Measurements from ENCODE around the gene MYCBPAP.
A peak's percentile ranks its signal among the peaks of the same experiment; 100 is the strongest.
"Not testable (repeated sequence)": the region's sequence is repeated elsewhere in the genome, so short reads cannot be mapped to it uniquely, and the experiment has no call there.

The MYCBPAP gene

GRCh38 chr17:50472761-50473161 is 35.5 kb upstream of the MYCBPAP start:
- not testable (repeated sequence) for DNase-seq

- no peak for DNase-seq
These were observed 34.3 kb upstream of the MYCBPAP start for GRCh38 chr17:50473901-50474300.

GRCh38 chr17:50474523-50474922 is 33.7 kb upstream of the MYCBPAP start:
- no peak for DNase-seq

GRCh38 chr17:50475362-50475761 is 32.9 kb upstream of the MYCBPAP start:
- DNase-seq, result no peak

GRCh38 chr17:50475775-50476544 is 32.3 kb upstream of the MYCBPAP start:
- not testable (repeated sequence) for DNase-seq

- DNase-seq, result no peak
These were observed 31.5 kb upstream of the MYCBPAP start for GRCh38 chr17:50476545-50477315.

GRCh38 chr17:50477976-50478375 is 30.3 kb upstream of the MYCBPAP start:
- DNase-seq, result no peak

GRCh38 chr17:50478391-50479381 is 29.6 kb upstream of the MYCBPAP start, which contains the start of gene RSAD1:
Gene RSAD1 (plus strand): TSS chr17:50478860. CDS start chr17:50478885, 25 bp downstream.
- peak; percentile 76 for DNase-seq

GRCh38 chr17:50479522-50480141 is 28.6 kb upstream of the MYCBPAP start:
- peak; percentile 71 for DNase-seq

- no peak for DNase-seq
These were observed 28.0 kb upstream of the MYCBPAP start for GRCh38 chr17:50480142-50480764.

- DNase-seq, result peak; percentile 48
These were observed 27.3 kb upstream of the MYCBPAP start for GRCh38 chr17:50480854-50481490.

- DNase-seq, result no peak
These were observed 26.6 kb upstream of the MYCBPAP start for GRCh38 chr17:50481648-50482047.

- DNase-seq, result no peak
These were observed 26.1 kb upstream of the MYCBPAP start for GRCh38 chr17:50482110-50482509.

GRCh38 chr17:50482516-50482915 is 25.7 kb upstream of the MYCBPAP start:
- peak; percentile 35 for DNase-seq

- no peak for DNase-seq
These were observed 25.0 kb upstream of the MYCBPAP start for GRCh38 chr17:50483266-50483665.

GRCh38 chr17:50484386-50485155 is 23.7 kb upstream of the MYCBPAP start:
- no peak for DNase-seq

GRCh38 chr17:50487213-50488096 is 20.8 kb upstream of the MYCBPAP start:
- no peak for DNase-seq

GRCh38 chr17:50488880-50489279 is 19.4 kb upstream of the MYCBPAP start:
- no peak for DNase-seq

GRCh38 chr17:50491505-50491904 is 16.7 kb upstream of the MYCBPAP start:
- DNase-seq, result no peak
